Amniotic stem cell (primary cell): ENCODE measurements around the gene KSR1.
A peak's percentile ranks its signal among the peaks of the same experiment; 100 is the strongest.

ENCODE experiments used
- DNase-seq: peaks from one replicate; lab custom pipeline; 2025; lab: John Stamatoyannopoulos, UW

KSR1 gene

GRCh38 chr17:27473748-27474609 lies 17.7 kb downstream of the KSR1 start:
- DNase-seq: no peak

- DNase-seq: no peak
Observed at GRCh38 chr17:27475070-27475673, 18.9 kb downstream of the KSR1 start.

GRCh38 chr17:27475981-27476895 lies 20.0 kb downstream of the KSR1 start:
- DNase-seq: no peak

GRCh38 chr17:27477050-27477888 lies 21.0 kb downstream of the KSR1 start:
- DNase-seq: no peak

GRCh38 chr17:27477971-27478684 lies 21.9 kb downstream of the KSR1 start:
- no peak for DNase-seq

GRCh38 chr17:27478901-27479538 lies 22.8 kb downstream of the KSR1 start:
- no peak for DNase-seq

- DNase-seq: no peak
Observed at GRCh38 chr17:27479838-27480237, 23.6 kb downstream of the KSR1 start.

- no peak for DNase-seq
Observed at GRCh38 chr17:27480699-27481098, 24.5 kb downstream of the KSR1 start.

- no peak for DNase-seq
Observed at GRCh38 chr17:27481327-27481726, 25.1 kb downstream of the KSR1 start.

- DNase-seq: no peak
Observed at GRCh38 chr17:27485125-27485524, 28.9 kb downstream of the KSR1 start.

- no peak for DNase-seq
Observed at GRCh38 chr17:27485716-27486495, 29.7 kb downstream of the KSR1 start.

GRCh38 chr17:27486741-27487140 lies 30.5 kb downstream of the KSR1 start:
- no peak for DNase-seq

- DNase-seq: no peak
Observed at GRCh38 chr17:27488231-27488630, 32.0 kb downstream of the KSR1 start.

GRCh38 chr17:27489045-27489715 lies 32.9 kb downstream of the KSR1 start:
- peak; percentile 4 for DNase-seq

- DNase-seq: no peak
Observed at GRCh38 chr17:27490391-27490790, 34.1 kb downstream of the KSR1 start.

GRCh38 chr17:27491713-27492190 lies 35.5 kb downstream of the KSR1 start:
- no peak for DNase-seq

- no peak for DNase-seq
Observed at GRCh38 chr17:27492470-27492869, 36.2 kb downstream of the KSR1 start.

GRCh38 chr17:27493088-27493487 lies 36.8 kb downstream of the KSR1 start:
- no peak for DNase-seq
